ENCODE data around the gene SPPL3. TPM values are rescaled to one million over a fixed set of nuclear protein-coding genes. Genes with fewer than 3 reads are reported as not detected.

The SPPL3 gene
- total RNA-seq, 2 experiments from 2014 or later, result 24.7 to 27.6 TPM

GRCh38 chr12:120930032-120930431 is 25.9 kb upstream of the SPPL3 start:
- Mint-ChIP-seq H3K4me1 (no peaks in the 10 kb centered on the region), H3K27me3 (no peaks in the 10 kb centered on the region), H3K4me3 (no peak overlapping the region), H3K9me3 (no peaks in the 10 kb centered on the region), H3K36me3 (no peaks in the 10 kb centered on the region), H3K27ac (no peak overlapping the region)
- no peak for DNase-seq

- H3K27me3 Mint-ChIP-seq, result no peaks in the 10 kb centered on the region
- DNase-seq, result no peak
- H3K36me3 Mint-ChIP-seq, result no peaks in the 10 kb centered on the region
- H3K27ac Mint-ChIP-seq, result no peak overlapping the region
- H3K4me3 Mint-ChIP-seq, result no peak overlapping the region
- no peaks in the 10 kb centered on the region for H3K4me1 Mint-ChIP-seq
- no peaks in the 10 kb centered on the region for H3K9me3 Mint-ChIP-seq
Observed at GRCh38 chr12:120928864-120929652, 24.9 kb upstream of the SPPL3 start.

GRCh38 chr12:120925740-120926563 is 21.8 kb upstream of the SPPL3 start:
- no peaks in the 10 kb centered on the region for H3K4me1 Mint-ChIP-seq
- no peaks in the 10 kb centered on the region for H3K36me3 Mint-ChIP-seq
- no peak overlapping the region for H3K4me3 Mint-ChIP-seq
- no peak for DNase-seq
- no peaks in the 10 kb centered on the region for H3K27me3 Mint-ChIP-seq
- no peaks in the 10 kb centered on the region for H3K9me3 Mint-ChIP-seq
- H3K27ac Mint-ChIP-seq, result no peak overlapping the region

DNA sequence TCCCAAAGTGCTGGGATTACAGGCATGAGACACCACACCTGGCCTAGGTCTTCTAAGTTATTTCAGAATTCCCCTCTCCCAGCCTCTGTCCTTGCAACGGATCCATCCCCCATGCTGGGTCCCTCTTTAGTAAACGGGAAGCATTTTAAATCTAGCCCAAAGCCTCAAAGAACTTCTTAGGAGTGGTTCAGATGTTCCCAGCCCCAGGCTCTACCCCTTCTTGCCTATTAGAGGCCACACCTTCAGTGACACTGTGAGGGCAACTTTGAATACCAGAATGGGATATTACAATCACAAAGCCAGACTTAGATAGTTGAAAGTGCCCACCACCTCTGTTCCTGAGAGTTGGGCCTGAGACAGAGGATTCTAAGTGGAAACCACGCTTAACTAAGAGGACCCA is 18.1 kb upstream of the SPPL3 start:
- peaks cover 4% of the 10 kb centered on the region for H3K9me3 Mint-ChIP-seq

DNA sequence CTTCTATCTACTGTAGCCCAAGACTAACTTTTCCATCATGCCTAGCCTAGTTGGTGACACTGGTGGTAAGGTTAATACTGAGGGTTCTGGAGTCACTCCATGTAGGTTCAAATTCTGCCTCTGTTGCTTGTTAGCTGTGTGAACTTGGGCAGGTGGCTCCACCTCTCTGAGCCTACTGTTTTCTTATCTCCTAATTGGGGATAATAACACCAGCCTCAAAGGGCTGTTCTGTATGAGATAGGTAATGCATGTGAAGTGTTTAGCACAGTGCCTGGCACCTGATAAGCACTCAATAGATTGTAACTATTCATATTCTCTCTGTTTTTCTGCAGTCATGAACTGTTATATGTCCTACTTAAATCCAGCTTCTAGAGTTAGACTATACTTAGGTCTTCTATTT is 17.5 kb upstream of the SPPL3 start:
- Mint-ChIP-seq H3K27me3 (no peaks in the 10 kb centered on the region), H3K36me3 (no peaks in the 10 kb centered on the region), H3K27ac (no peak overlapping the region), H3K4me3 (no peak overlapping the region), H3K4me1 (no peaks in the 10 kb centered on the region), H3K9me3 (peaks cover 7% of the 10 kb centered on the region)
- DNase-seq, result no peak

More for the DNA sequence above, 18.1 kb upstream of the SPPL3 start:
- H3K27me3 Mint-ChIP-seq, result no peaks in the 10 kb centered on the region
- H3K27ac Mint-ChIP-seq, result no peak overlapping the region
- no peak for DNase-seq
- H3K36me3 Mint-ChIP-seq, result no peaks in the 10 kb centered on the region
- no peak overlapping the region for H3K4me3 Mint-ChIP-seq
- H3K4me1 Mint-ChIP-seq, result no peaks in the 10 kb centered on the region

GRCh38 chr12:120920178-120920577 is 16.0 kb upstream of the SPPL3 start:
- Mint-ChIP-seq H3K4me3 (no peak overlapping the region), H3K36me3 (no peaks in the 10 kb centered on the region), H3K4me1 (no peaks in the 10 kb centered on the region), H3K27me3 (no peaks in the 10 kb centered on the region), H3K9me3 (peaks cover 9% of the 10 kb centered on the region), H3K27ac (no peak overlapping the region)
- DNase-seq, result no peak

DNA sequence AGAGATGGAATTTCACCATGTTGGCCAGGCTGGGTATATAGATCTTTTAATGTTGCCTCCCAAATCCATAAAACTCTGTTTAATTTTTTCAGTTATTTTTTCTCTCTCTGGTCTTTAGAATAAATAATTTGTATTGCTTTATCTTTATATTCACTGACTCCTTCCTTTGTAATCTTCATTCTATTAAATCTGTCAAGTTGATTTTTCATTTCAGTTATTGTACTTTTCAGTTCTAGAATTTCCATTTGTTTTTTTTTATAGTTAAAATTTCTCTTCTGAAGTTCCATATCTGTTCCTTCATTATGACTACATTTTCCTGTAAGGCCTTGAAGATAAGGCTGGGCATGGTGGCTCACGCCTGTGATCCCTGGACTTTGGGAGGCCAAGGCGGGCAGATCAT is 13.6 kb upstream of the SPPL3 start:
- H3K27me3 Mint-ChIP-seq, result no peaks in the 10 kb centered on the region
- H3K36me3 Mint-ChIP-seq, result no peaks in the 10 kb centered on the region
- no peak overlapping the region for H3K4me3 Mint-ChIP-seq
- no peaks in the 10 kb centered on the region for H3K4me1 Mint-ChIP-seq
- H3K27ac Mint-ChIP-seq, result no peak overlapping the region
- DNase-seq, result no peak
- H3K9me3 Mint-ChIP-seq, result peaks cover 9% of the 10 kb centered on the region

DNA sequence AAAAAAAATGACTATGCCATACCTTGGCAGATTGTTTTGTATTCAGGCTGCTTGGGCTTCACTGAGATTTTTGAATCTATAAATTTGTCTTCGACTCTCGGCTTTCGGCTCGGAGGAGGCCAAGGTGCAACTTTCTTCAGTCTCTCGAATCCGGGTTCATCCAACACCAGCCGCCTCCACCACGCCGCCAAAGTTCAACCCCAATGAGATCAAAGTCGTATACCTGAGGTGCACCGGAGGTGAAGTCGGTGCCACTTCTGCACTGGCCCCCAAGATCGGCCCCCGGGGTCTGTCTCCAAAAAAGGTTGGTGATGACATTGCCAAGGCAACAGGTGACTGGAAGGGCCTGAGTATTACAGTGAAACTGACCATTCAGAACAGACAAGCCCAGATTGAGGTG is 12.4 kb upstream of the SPPL3 start:
- DNase-seq, result no peak
- Mint-ChIP-seq H3K27ac (no peak overlapping the region), H3K27me3 (no peaks in the 10 kb centered on the region), H3K4me1 (no peaks in the 10 kb centered on the region), H3K4me3 (no peak overlapping the region), H3K36me3 (no peaks in the 10 kb centered on the region), H3K9me3 (peaks cover 9% of the 10 kb centered on the region)

- DNase-seq, result no peak
- H3K27me3 Mint-ChIP-seq, result no peaks in the 10 kb centered on the region
- H3K4me3 Mint-ChIP-seq, result no peak overlapping the region
- H3K4me1 Mint-ChIP-seq, result no peaks in the 10 kb centered on the region
- no peaks in the 10 kb centered on the region for H3K36me3 Mint-ChIP-seq
- H3K27ac Mint-ChIP-seq, result no peak overlapping the region
- peaks cover 9% of the 10 kb centered on the region for H3K9me3 Mint-ChIP-seq
Observed at GRCh38 chr12:120914794-120915193, 10.6 kb upstream of the SPPL3 start.

DNA sequence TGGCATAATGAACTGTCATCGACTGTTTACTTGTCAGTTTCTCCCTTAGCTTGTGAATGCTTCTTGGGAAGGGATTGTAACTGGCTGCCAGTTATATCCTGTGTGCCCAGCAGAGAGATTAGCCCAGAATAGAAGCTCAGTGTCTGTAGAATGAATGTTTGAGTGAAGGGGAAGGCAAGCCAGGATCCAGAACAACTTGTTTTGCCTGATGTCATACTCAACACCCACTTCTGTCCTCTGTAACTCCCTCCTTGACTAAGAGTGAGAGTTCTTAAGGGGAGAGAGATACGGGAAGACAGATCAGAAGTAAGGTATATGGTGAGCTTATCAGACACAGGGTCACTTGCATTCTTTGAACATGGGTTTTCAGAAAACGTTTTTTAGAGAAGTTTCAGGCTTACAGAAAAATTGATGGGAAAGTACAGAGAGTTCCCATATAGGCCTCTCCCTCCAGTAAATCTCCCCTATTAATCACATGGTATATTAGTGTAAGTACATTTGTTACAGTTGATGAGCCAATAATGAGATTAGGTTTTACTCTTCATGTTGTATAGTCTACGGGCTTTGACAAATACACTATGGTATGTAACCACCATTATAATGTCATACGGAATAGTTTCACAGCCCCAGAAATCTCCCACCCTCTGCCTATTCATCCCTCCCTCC is 5.6 kb upstream of the SPPL3 start:
- no peaks in the 10 kb centered on the region for H3K9me3 Mint-ChIP-seq

DNA sequence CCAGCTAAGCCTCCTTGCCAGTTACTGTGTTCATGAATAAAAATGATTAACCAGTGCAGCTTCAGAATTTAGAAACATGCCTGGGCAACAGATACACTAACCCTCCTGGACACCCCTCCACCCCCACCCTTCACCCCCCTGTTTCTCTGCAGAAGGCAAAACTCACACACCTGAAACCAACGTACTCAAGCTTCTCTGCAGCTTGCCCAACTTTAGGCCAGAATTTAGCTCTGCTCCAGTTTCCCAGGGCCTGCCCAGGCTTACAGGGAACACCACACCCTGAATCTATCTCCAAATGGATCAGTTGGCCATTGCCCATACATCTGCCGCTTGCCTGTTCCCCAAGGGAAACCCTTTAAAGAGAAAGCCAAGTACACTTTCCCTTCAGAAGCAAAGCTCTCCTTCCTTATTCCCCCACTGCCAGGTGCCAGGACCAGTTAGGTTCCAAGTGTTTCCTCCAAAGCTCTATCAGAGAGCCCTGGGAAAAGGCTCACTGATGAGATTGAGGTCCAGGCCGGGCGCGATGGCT is 1.8 kb upstream of the SPPL3 start:
- Mint-ChIP-seq H3K36me3 (peaks cover 7% of the 10 kb centered on the region), H3K4me3 (no peak overlapping the region), H3K27ac (no peak overlapping the region), H3K9me3 (no peaks in the 10 kb centered on the region), H3K27me3 (no peaks in the 10 kb centered on the region), H3K4me1 (peaks cover 15% of the 10 kb centered on the region)
- no peak for DNase-seq

More for the DNA sequence above, 5.6 kb upstream of the SPPL3 start:
- peak overlapping the region; percentile 5 for H3K27ac Mint-ChIP-seq
- DNase-seq, result no peak
- H3K27me3 Mint-ChIP-seq, result no peaks in the 10 kb centered on the region
- H3K36me3 Mint-ChIP-seq, result no peaks in the 10 kb centered on the region
- H3K4me1 Mint-ChIP-seq, result no peaks in the 10 kb centered on the region
- H3K4me3 Mint-ChIP-seq, result no peak overlapping the region

DNA sequence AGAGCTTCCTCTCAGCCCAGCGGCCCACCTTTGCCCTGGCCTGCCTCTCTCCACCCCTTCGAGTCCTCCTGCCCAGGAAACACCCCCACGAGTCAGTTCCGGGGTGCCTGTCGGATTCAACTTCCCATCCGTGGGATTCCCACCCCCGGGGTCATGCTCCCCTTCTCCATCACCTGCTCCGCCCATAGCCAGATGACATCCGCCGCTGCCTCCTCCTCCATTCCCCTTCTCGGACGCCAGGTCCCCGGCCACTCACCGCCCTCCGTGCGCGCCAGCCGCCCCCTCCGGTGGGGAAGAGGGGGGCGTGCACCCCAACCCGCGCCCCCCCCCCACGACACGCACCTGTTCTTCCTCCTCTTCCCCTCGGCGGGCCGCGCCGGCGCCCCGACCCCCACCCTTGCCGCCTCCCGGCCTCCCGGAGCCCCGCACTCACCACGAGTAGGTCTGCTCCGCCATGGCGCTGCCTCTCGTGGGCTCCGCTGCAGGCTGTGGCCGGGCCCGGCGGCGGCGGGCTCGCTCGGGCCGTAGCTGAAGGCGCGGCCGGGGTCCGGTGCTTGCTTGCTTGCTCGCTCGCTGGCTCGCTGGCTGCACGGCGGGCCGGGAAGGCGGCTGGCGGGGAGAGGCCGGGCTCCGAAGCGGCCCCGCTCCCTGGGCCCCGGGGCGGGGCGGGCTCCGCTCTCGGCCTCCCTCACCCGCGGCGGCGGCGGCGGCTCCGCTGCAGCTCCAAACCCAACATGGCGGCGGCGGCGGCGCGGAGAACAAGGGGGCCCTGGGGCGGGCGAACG is 554 bp downstream of the SPPL3 start:
- H3K4me1 Mint-ChIP-seq, result peaks cover 18% of the 10 kb centered on the region
- H3K4me3 Mint-ChIP-seq, result peak overlapping the region; percentile 98
- peak overlapping the region; percentile 91 for H3K27ac Mint-ChIP-seq
- DNase-seq, result peak; percentile 73
- peaks cover 15% of the 10 kb centered on the region for H3K36me3 Mint-ChIP-seq
- no peaks in the 10 kb centered on the region for H3K27me3 Mint-ChIP-seq
- H3K9me3 Mint-ChIP-seq, result no peaks in the 10 kb centered on the region

DNA sequence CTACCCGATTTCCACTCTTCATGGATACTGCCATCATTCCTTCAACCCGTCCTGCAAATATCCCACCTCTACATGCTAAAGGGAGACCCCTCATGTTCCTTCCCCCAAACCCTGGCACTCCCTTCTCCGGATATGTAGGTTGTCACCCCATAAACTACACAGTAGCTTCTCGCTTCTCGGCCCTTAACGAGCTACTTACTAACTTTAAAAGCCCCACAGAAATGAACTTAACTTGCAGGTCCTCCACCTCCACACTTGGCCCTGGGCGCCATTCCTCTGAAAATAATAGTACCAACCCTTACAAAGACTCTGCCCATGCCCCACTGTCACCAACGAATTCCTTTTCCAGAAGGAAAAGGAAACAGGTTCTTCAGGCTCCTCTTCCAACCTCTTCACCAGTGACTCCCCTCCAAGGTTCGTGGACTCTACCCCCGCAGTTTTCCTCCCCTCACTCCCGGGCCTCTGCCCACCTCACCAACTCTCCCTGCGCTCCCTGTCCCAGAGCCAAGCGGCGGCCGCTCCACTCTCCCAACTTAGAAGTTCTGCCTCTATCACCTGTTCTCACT is 1.2 kb downstream of the SPPL3 start:
- DNase-seq, result no peak
- Mint-ChIP-seq H3K4me3 (peak overlapping the region; percentile 98), H3K4me1 (peaks cover 22% of the 10 kb centered on the region), H3K27ac (peak overlapping the region; percentile 91), H3K36me3 (peaks cover 15% of the 10 kb centered on the region), H3K27me3 (no peaks in the 10 kb centered on the region), H3K9me3 (no peaks in the 10 kb centered on the region)

DNA sequence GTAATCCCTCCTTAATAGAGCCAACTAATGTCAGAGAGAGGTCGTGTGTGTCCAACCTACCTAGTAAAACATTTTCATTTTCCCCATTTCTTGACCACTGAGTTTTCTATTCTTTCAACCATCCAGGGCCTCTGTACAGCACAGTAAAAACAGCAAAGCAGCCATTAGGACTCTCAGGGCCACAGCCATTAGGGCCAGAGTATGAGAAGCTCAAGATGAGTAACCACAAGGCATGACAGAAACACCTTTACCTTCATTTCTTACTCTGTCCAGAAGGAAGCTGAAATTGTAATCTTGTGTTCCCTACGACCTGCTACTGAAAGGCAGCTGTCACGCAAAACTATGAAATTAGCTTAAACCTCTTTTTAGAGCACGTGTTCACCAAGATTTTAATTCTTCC is 2.3 kb downstream of the SPPL3 start:
- peak overlapping the region; percentile 98 for H3K4me3 Mint-ChIP-seq
- peaks cover 26% of the 10 kb centered on the region for H3K4me1 Mint-ChIP-seq

More for the DNA sequence above, 2.3 kb downstream of the SPPL3 start:
- Mint-ChIP-seq H3K9me3 (no peaks in the 10 kb centered on the region), H3K27me3 (no peaks in the 10 kb centered on the region), H3K36me3 (peaks cover 15% of the 10 kb centered on the region), H3K27ac (no peak overlapping the region)
- no peak for DNase-seq
